ENCODE results near the gene MFGE8.
"Not testable (repeated sequence)": the region's sequence is repeated elsewhere in the genome, so short reads cannot be mapped to it uniquely, and the experiment has no call there.

MFGE8 gene, protein sequence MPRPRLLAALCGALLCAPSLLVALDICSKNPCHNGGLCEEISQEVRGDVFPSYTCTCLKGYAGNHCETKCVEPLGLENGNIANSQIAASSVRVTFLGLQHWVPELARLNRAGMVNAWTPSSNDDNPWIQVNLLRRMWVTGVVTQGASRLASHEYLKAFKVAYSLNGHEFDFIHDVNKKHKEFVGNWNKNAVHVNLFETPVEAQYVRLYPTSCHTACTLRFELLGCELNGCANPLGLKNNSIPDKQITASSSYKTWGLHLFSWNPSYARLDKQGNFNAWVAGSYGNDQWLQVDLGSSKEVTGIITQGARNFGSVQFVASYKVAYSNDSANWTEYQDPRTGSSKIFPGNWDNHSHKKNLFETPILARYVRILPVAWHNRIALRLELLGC
- 35.6 reads per million, percentile 60 among the genes with 10 or more reads in this experiment for total RNA-seq

DNA sequence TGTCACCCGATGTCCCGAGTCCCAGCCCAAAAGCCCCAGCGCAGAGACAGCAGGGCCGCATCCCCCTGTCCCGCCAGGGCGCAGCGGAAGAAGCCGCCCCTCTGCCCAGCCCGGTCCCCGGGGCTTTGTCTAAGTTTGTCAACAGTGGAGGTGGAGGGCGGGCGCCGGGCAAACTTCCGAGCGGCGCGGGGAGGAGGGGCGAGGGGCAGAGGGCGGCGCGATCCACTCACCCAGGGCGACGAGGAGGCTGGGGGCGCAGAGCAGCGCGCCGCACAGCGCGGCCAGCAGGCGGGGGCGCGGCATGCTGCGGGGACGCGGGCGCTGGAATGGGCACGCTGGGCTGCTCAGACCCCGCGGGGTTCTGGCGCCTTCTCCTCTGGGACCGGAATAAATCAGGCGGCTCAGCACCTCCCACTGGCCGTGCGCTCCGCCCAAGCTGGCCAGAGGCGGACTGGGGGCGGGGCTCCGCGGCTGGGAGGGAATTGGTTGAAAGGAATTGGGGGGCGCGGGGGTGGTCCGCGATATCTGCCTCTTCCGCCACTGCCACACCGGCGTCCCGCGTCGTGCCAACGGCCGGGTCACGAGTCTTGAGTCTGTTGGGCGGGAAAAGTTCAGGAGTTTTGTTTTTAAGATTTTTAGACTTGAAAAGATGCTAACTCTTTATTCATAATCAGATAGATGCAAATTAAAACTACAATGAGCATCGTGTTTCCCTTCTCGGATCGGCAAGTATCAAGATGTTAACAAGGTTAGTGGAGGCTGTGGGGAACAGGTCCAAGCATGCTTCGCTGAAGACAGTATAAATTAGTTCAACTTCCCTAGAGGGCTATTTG is at the start of gene MFGE8:
TSS of gene MFGE8 (minus strand) at position 363 of the 833 bp plus-strand sequence. CDS start at position 303, 60 bp downstream.
- peak; percentile 59 for DNase-seq

DNA sequence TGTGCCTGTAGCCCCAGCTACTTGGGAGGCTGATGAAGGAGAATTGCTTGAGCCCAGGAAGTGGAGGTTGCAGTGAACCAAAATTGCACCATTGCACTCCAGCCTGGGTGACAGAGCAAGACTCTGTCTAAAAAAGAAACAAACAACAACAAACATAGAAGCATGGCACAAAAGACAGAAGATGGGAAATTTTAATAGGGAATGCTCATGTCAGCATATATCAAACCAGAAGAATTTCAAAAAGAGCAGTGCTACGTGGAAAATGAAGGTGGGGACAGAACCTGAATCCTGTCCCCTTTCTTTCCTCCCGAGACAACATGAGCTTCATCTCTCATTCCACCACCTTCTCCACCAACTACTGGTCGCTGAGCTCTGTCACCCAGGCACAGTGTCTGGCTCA is 46.3 kb upstream of the MFGE8 start:
- DNase-seq = no peak

DNA sequence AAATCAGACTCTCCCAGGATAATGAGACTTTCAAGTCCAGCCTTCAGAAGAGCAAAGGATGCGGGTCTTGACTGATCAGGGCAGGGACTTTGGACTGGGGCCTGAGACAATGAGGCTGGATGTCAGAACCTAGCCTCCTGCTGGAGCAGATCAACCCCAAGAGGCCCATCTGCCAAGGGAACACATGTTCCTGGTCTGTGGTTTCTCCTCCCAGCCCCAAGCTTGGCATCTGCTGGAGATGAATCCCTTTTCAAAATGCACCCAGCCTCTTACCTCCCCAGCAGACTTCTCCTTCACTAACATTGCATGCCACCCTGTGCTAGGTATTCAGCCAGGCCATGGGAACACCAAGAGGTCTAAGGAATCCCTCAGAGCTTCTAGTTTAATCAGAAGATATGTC is 43.7 kb upstream of the MFGE8 start:
- no peak for DNase-seq

DNA sequence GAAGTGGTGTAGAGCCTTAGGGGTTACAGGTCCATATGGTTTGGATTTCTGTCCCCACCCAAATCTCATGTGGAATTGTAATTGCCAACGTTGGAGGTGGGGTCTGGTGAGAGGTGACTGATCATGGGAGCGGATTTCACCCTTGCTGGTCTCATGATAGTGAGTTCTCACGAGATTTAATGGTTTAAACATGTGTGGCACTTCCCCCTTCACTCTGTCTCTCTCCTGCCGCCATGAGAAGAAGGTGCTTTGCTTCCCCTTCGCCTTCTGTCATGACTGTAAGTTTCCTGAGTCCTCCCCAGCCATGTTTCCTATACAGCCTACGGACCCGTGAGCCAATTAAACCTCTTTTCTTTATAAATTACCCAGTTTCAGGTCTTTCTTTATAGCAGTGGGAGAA is 43.1 kb upstream of the MFGE8 start:
- DNase-seq = no peak

DNA sequence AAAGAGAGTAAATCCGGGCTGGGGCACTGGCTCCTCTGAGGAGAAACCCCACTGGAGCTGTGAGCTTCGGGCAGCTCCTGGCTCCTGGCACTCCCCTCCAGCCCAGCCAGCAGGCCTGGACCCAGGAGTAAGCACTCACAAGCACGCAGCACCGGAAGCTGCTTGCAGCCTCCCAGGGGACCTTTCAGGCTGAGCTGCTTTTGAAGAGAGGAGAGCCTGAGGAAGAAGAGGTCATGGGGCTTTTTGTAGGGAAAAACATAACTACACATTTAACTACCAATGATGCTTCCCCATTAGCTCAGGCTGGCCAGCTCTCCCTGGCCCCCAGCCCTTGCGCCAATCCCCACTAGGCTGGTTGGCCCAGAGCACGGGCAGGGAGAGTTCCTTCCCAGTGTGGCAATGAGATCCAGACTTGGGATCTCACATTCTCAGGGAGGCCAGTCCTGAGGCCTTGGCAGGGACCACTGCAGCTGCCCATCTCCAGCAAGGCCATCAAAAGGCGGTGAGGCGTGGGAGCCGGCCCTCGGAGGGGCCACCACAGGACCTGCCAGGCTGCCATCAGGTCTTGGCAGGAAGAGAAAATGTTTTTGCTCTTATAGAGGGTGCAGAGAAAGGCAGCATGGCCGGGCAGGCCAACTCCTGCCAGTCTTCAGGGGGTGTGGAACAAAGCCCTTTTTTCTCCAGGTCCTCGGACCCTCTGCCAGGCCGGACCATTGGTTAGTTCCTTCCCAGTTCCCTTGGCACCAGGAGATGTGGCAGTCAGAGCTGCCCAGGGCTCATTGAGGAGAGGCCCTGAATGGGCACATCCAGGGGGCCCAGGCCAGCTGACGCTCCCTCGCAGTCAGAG is 41.5 kb upstream of the MFGE8 start:
- DNase-seq = no peak

DNA sequence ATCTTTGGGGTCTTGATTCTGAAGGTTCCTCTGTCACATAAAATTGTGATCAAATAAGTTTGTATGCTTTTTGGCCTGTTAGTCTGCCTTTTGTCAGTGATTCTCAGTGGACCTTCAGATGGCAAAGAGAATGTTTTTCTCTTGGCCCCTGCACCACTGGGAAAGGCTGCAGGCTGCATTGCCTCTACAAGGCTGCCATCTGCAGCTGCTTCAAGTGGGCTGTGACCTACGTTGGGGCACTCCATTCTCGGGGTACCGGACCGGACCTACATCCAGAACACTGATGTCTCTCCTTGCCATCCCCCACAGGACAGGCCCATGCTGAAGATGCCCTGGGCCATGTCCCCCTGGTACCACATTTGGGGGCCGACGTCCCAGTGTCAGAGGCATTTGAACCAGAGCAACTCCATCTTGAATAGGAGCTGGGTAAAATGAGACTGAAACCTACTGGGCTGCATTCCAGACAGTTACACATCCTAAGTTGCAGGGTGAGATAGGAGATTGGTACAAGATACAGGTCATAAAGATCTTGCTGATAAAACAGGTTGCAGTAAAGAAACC is 37.5 kb upstream of the MFGE8 start:
- DNase-seq = no peak

DNA sequence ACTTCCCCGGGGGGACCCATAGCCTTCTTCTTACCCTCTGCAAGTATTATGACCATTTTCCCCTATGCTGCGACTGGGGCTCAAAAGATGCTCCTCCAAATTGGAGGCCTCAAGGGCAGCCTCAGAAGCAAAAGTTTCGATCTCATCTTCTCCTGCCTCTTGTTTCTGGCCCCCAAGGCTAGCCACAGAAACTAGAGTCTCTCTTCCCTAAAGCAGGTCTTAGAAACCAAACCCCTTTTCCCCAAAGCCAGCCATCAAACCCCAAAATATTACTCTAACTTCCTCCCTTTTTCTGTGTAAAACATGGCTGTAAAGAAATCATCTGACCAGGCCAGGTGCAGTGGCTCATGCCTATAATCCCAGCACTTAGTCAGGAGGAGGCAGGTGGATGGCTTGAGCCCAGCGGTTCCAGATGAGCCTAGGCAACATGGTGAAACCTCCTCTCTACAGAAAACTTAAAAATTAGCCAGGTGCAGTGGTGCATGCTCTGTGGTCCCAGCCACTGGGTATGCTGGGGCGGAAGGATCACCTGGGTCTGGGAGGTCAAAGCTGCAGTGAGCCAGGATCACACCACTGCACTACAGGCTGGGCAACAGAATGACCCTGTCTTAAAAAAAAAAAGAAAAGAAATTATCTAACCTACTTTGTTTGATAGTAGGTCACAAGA is 36.7 kb upstream of the MFGE8 start:
- DNase-seq = no peak

DNA sequence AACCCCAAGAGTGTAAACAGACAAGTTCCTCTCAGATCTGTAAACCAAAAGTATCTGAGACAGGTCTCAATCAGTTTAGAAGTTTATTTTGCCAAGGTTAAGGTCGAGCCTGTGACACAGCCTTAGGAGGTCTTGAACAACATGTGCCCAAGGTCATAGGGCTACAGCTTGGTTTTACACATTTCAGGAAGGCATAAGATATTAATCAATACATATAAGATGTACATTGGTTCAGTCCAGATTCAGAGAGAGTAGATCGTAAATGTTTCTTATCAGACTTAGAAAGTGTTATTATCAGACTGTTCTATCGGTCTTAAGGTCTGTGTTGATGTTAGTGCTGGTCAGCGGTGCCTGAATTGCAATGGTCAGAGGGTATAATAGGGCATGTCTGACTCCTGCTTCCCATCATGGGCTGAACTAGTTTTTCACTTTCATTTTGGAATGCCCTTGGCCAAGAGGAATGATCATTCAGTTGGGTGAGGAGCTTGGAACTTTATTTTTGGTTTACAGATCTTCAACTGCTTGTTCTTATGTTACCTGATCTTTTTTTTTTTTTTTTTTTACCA is 27.0 kb upstream of the MFGE8 start:
- DNase-seq = no peak

DNA sequence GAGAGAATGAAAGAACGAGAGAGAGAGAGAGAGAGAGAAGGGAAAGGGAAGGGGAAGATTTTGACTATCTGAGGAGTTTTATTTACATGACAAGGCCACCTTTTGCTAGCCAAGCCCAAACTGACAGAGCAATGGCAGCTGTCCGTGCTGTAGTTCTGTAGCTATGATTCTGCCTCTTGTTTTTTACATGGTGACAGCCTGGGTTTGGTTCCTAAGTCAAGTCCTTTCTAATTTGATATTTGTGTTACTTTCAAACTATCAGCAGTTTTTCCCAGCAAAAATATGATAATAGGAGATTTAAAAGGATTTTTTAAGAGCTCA is 26.3 kb upstream of the MFGE8 start:
- no peak for DNase-seq

DNA sequence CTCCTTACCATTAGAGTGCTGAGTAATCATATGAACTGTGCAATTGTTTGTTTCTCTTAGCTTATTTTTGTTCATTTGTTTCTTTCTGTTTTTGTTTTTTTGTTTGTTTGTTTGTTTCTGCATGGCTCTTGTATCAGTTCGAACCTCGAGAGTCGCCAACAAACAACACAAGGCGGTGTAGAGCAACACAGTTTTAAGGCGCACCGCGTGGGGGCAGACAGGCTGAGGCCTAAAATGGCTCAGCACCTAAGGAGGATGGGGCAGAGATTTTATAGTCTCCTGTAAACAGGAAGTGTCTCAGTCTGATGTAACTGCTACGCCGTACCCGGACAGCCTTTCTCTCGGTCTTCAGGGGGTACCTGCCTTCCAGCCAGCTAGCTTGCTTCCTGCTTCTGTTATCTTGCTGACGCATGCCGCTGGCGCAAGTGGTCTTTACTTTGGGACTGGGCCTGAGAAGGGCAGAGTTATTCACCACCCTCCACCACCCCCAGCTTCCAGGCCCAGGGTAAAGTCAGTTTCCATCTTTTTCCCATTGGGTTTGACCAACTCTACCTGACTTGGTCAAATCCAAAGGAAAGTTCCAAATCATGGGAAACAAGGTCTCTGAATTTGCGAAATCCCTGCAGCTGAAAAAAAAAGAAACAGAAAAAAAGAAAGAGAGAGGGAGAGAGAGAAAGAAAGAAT is 25.8 kb upstream of the MFGE8 start:
- DNase-seq = no peak

DNA sequence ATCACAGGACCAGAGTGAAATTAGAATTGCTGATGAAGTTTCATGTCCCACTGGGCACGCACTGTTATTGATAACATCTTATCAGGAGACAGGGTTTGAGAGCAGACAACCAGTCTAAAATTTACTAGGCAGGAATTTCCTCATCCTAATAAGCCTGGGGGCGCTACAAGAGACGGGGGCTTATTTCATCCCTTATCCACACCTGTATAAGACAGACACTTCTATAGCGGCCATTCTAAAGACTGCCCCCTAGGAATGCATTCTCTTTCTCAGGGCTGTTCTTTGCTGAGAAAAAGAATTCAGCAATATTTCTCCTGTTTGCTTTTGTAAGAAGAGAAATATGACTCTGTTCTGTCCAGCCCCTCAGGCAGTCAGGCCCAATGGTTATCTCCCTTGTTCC is 21.3 kb upstream of the MFGE8 start:
- not testable (repeated sequence) for DNase-seq

DNA sequence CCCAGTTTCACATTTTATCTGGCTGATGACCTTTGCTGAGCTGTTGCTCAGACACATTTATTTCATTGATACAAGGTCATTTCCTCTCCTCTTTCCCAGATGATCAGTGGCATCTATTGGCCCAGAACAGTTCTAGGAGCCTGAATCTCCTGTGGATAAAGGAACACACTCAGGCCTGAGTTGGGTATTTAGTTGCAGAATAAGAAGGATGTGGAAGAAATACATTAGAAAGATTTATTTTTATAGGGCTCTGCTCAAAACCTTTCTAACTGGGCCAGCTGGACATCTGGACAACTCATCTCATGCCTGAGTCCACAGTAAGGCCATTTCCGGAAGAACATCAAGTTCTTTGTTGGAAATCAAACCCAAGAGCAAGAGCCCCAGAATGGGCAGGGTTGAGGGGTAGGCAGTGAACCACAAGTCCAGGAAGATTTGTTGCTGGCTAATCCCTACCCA is 19.7 kb upstream of the MFGE8 start:
- DNase-seq = no peak

DNA sequence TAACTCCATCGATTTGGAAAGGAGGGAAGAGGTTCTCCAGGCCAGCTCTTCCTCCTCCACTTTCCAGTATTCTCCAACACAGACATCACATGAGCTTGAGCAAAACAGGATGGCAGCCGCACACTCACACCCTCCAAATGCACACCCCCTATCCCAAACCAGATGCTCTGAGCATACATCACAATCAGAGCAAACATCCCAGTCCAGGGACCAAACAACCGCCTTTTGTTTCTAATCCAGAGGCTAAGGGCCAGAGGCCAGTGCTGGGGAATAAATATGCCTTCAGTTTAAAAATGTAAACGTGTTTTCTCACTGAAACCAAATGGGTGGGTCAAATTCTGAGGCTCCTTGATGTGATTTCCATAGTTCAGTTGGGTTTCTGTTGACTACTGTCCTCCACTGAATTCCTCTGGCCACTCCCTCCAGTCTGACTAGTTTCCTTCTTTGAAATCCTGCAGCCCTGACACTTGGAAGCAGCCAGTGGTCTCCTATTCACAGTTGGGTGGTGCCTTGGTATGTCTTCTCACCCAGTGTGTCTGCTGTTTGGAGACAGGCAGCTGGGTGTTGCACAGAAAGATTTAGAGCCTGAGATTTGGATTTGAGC is 19.2 kb upstream of the MFGE8 start:
- DNase-seq = no peak

DNA sequence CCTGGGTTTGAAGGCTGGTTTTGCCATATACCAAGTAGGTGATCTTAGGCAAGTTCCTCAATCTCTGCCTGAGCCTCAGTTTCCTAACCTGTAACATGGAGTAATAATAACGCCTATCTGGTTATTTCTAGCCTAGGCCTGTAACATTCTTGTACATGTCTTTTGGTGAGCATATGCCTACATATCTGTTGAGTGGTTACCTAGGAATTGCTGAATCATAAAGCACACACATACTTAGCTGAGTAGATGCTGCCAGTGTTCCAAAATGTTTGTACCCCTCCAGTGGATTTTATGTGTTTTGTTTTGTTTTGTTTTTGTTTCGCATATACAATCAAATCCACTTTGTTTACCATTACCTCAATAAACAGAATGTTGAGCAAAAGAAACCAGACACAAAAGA is 17.4 kb upstream of the MFGE8 start:
- DNase-seq = no peak

DNA sequence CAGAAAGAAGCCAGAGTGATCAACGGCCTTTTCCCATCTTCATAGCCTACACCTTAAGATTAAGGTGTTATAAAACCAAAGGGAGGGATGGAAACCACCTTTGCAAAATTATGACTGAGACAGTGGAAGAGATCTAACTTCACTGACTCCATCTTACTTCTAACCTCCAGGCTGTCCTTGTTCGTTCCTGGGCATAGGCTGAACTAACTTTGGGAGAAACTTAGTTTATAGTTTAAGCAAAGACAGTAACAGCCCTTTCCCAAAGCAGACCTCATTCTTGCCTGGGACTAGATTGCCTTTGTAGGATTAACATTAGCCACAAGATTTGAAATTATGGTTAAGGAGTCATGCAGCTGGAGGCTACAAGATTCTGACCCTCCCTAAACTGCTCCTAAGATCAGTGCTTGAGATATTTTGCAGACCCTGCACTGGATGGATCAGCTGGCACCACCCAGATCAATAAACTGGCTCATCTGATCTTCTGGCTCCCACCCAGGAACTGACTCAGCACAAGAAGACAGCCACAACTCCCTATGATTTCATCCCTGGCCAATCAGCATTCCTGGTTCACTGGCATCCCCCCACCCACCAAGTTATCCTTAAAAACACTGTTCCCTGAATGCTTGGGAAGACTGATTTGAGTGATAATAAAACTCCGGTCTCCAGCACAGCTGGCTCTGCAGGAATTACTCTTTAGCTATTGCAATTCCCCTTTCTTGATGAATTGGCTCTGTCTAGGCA is 16.3 kb upstream of the MFGE8 start:
- not testable (repeated sequence) for DNase-seq

DNA sequence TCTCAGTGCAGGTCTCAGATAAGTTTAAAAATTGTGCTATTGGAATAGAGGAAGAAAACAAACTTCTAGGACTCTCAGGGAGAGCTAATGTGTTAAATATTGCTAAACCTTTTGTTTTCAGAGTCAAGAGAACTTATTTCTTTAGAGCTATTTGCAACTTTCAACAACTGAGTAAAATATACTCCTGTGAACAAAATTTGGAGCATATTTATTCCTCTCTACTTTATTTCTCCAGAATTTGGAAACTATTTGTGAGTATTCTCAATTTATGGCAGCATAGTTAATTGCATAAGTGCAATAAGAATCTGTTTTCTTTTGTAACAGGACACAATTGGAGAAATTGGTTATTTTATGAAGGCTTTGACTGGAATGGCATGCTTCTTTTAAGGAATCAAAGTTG is 15.0 kb upstream of the MFGE8 start:
- DNase-seq = not testable (repeated sequence)

DNA sequence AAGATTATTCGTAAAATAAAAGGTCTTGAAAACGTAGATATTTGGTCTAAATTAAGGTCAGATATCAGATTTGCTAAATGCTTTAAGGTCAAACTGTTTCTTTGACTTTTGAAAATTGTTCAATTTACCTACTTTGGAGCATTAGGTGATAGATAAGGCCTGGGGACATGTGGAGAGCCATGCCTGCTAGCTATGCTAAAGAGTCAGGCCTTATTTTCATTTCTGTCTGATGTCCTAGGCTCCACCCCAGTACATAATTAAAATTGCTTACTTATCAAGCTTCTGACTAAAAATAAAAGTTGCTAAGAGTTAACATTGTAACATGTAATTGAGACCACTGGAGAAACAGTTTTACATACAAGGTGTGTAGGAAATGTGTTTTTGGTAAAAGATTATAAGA is 12.5 kb upstream of the MFGE8 start:
- DNase-seq = not testable (repeated sequence)

DNA sequence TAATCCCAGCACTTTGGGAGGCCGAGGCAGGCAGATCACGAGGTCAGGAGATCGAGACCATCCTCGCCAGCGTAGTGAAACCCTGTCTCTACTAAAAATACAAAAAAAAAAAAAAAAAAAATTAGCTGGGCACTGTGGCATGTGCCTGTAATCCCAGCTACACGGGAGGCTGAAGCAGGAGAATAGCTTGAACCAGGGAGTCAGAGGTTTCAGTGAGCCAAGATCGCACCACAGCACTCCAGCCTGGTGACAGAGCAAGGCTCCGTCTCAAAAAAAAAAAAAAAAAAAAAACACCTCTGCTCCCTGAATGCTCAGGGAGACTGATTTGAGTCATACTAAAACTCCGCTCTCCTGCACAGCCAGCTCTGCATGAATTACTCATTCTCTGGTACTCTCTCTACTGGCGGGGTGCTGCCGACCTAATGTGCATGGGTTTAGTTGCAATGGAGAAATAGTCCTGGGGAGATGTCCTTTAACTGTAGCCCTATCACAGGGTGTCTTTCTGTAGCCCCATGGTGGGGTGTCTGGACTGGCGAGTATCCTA is 7.8 kb upstream of the MFGE8 start:
- not testable (repeated sequence) for DNase-seq

DNA sequence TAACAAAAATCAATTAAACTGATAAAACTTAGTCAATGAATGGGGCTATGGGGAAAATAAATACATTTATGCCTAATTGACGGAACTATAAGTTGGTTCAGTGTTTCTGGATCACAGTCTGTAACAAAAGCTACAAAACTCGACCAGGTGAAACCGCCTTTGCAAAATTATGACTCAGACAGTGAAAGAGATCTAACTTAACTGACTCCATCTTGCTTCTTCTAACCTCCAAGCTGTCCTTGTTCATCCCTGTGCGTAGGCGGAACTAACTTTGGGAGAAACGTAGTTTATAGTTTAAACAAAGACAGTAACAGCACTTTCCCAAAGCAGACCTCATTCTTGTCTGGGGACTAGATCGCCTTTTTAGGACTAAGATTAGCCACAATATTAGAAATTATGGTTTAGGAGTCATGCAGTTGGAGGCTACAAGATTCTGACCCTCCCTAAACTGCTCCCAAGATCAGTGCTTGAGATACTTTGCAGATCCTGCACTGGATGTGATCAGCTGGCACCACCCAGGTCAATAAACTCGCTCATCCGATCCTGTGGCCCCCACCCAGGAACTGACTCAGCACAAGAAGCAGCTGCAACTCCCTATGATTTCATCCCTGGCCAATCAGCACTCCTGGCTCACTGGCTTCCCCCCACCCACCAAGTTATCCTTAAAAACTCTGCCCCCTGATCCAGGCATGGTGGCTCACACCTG is 7.2 kb upstream of the MFGE8 start:
- DNase-seq = no peak
